HFFc6 (cell line): ENCODE data around the gene HDAC9. TPM values are rescaled to one million over a fixed set of nuclear protein-coding genes. Genes with fewer than 3 reads are reported as not detected.

Source experiments
- DNase-seq: peaks from one replicate; pipeline ENCODE4 v3.0.0-alpha.2; 2018
- H3K27ac Mint-ChIP-seq: 2 replicates; pipeline ENCODE4 v1.8.0; 2020; ENCODE audit warnings: mild to moderate bottlenecking, mixed read lengths
- H3K27me3 Mint-ChIP-seq: 2 replicates; pipeline ENCODE4 v1.8.0; 2021; ENCODE audit warnings: mild to moderate bottlenecking, moderate library complexity, mixed read lengths; ENCODE audit not compliant: insufficient read depth
- H3K36me3 Mint-ChIP-seq: 2 replicates; pipeline ENCODE4 v1.8.0; 2021; ENCODE audit warnings: low read depth, mixed read lengths
- H3K4me1 Mint-ChIP-seq: 2 replicates; pipeline ENCODE4 v1.8.0; 2020; ENCODE audit warnings: low read depth, mixed read lengths
- H3K4me3 Mint-ChIP-seq: 2 replicates; pipeline ENCODE4 v1.8.0; 2020; ENCODE audit warnings: mild to moderate bottlenecking, moderate library complexity, mixed read lengths
- H3K9me3 Mint-ChIP-seq: 2 replicates; pipeline ENCODE4 v1.8.0; 2020; ENCODE audit warnings: mild to moderate bottlenecking, mixed read lengths
- total RNA-seq, 6 experiments: library from RNA; stranded (reverse); fragmentation: NEBNext Ultra II Directional; extraction: Animal tissue kit (Norgen Biotek cat#: 25700); gene quantifications; 2 replicates in 1 of 6; 3 replicates in 5 of 6; pipeline ENCODE4 v1.2.3, GENCODE V29; 2021
- TF ChIP-seq, protein P1 (sequence below): fragments of 200-600 bp; sonication (generic); IDR thresholded peaks from 2 replicates; pipeline ENCODE4 v1.5.0; 2021; ENCODE audit warnings: antibody characterized with exemption, mild to moderate bottlenecking

Gene HDAC9
- total RNA-seq, 6 experiments from 2014 or later: 11.5 to 29.2 (median 13.2) TPM

DNA sequence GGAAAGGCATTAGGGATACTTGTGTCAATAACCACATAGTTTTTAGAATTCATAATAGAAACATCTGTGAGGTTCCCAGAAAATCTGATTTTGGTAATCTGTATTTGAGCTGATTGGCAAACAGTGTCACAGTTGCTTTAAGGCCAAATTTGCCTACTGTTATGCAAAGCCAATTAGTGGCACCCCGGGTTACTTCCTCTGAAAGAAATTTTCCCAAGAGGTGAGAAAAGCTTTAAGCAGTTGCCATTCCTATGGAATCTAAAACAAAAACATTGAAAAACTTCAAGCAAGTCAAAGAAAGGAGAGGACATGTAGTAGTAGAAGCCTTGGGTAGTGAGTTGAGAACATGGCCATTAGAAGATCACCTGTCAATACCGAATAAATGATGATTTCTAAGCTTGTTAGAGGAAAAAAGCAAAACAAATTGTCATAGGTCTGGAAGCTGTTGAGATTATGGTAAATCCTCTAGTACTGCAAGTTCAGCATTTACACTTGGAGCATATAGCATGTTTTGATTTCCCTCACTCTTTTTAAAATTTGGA, 445.1 kb downstream of the HDAC9 start:
- Mint-ChIP-seq H3K4me1 (peaks cover 11% of the 10 kb centered on the region), H3K27ac (no peak overlapping the region), H3K27me3 (no peaks in the 10 kb centered on the region), H3K36me3 (no peaks in the 10 kb centered on the region), H3K9me3 (no peaks in the 10 kb centered on the region), H3K4me3 (no peak overlapping the region)
- TF ChIP-seq, protein P1, sequence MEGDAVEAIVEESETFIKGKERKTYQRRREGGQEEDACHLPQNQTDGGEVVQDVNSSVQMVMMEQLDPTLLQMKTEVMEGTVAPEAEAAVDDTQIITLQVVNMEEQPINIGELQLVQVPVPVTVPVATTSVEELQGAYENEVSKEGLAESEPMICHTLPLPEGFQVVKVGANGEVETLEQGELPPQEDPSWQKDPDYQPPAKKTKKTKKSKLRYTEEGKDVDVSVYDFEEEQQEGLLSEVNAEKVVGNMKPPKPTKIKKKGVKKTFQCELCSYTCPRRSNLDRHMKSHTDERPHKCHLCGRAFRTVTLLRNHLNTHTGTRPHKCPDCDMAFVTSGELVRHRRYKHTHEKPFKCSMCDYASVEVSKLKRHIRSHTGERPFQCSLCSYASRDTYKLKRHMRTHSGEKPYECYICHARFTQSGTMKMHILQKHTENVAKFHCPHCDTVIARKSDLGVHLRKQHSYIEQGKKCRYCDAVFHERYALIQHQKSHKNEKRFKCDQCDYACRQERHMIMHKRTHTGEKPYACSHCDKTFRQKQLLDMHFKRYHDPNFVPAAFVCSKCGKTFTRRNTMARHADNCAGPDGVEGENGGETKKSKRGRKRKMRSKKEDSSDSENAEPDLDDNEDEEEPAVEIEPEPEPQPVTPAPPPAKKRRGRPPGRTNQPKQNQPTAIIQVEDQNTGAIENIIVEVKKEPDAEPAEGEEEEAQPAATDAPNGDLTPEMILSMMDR: no peak
- DNase-seq: no peak

DNA sequence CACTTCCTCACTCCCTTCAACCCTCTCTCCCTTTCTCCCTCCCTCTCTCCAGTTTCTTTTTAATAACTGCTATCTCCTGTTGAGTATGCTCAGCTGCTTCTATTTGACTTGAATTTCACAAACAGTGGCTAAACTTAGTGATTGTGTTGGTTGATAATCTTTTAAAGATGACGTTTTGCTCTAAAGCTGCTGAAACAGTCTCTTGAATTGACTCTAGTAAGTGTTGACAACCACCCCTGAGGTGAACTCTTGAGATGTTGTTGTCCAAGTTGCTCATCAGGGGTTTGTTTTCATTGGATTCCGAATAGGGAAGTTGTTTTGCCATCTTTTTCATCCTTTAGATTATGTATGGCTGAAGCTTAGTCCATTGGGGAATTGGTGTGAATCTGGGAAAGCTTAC, 445.7 kb downstream of the HDAC9 start:
- Mint-ChIP-seq H3K27ac (no peak overlapping the region), H3K4me1 (peaks cover 11% of the 10 kb centered on the region), H3K27me3 (no peaks in the 10 kb centered on the region), H3K9me3 (no peaks in the 10 kb centered on the region), H3K4me3 (no peak overlapping the region), H3K36me3 (no peaks in the 10 kb centered on the region)
- TF ChIP-seq, protein P1: no peak
- DNase-seq: no peak

DNA sequence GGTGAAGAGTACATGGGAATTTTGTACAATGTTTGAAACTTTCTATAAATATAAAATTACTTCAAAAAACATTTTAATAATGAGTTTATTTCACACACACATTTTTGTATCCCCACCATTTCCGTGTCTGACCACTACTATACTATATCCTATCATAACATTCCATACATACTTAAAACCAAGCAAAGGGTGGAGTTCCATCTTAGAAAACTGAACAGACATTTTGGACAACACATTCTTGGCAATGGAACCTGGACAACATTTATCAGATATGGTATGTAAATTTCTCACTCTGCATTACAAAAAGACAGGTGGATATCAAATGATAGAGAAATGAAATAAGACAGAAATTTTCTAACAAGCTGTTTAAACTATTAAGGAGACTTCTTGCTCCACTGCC, 453.0 kb downstream of the HDAC9 start:
- no peak for DNase-seq
- no peak overlapping the region for H3K4me3 Mint-ChIP-seq
- TF ChIP-seq, protein P1: no peak
- H3K36me3 Mint-ChIP-seq: no peaks in the 10 kb centered on the region
- H3K27me3 Mint-ChIP-seq: no peaks in the 10 kb centered on the region
- no peaks in the 10 kb centered on the region for H3K4me1 Mint-ChIP-seq
- H3K9me3 Mint-ChIP-seq: no peaks in the 10 kb centered on the region
- no peak overlapping the region for H3K27ac Mint-ChIP-seq

DNA sequence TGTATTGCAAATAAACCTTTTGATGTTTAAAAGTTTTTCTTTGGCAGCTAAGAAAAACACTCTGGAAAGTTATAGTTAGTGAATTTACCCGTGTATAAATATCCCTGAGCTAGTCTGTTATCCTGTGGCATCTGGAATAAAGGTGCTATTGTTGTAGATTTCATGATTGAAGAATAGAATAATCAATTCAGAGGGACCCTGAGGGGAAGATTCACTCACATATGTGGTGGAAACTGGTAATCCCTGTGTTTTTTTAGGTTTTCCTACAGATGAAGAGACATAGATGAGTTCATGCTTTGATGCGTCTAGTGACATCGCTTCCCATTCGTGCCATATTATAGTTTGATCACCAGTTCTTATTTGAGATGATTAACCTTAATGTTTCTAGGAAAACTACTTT, 457.3 kb downstream of the HDAC9 start:
- TF ChIP-seq, protein P1: no peak
- DNase-seq: no peak
- Mint-ChIP-seq H3K27ac (no peak overlapping the region), H3K4me3 (no peak overlapping the region), H3K9me3 (no peaks in the 10 kb centered on the region), H3K36me3 (no peaks in the 10 kb centered on the region), H3K27me3 (no peaks in the 10 kb centered on the region), H3K4me1 (peaks cover 2% of the 10 kb centered on the region)

DNA sequence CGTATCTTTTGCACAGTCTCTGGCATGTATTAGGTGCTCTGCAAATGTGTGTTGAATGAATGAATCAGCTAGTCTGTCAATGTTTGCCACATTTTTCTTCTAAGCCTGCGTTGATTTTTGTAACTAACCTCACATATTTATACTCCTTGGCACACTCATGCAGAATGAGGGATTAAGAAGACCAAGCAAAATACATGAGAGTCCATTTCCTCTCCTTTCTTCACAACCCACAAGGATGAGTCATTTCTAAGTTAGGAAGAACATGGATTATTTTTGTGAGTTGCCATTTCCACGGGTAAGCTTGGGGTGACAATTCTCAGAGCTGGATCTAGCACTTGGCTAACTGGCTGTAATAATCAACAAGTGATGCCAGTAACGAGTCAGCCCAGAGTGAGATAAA, 463.1 kb downstream of the HDAC9 start:
- Mint-ChIP-seq H3K9me3 (no peaks in the 10 kb centered on the region), H3K4me1 (peaks cover 39% of the 10 kb centered on the region), H3K36me3 (no peaks in the 10 kb centered on the region), H3K27ac (peak overlapping the region; percentile 32; the same call in 1 of the 2 replicates), H3K27me3 (no peaks in the 10 kb centered on the region), H3K4me3 (no peak overlapping the region)
- DNase-seq: peak; percentile 61
- TF ChIP-seq, protein P1: no peak

DNA sequence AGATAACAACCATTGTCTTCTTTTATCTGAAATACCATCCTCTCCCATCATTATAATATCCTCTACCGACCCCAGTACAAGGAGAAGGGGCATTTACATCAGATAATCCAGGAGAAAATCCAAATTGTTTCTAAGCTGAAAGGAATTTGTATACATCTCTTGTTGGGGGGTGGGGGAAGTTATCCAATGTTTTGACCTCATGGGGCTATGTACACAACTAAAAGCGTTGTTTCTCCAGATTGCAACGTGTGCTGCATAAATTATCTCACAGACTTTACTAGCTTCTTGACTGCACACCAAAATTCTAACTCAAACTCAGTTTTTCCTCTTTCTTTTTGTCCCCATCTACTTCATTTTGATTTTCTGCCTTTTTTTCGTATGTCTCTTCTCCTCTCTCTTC, 465.2 kb downstream of the HDAC9 start:
- Mint-ChIP-seq H3K27me3 (no peaks in the 10 kb centered on the region), H3K36me3 (no peaks in the 10 kb centered on the region), H3K4me3 (no peak overlapping the region), H3K4me1 (peaks cover 39% of the 10 kb centered on the region), H3K9me3 (no peaks in the 10 kb centered on the region), H3K27ac (no peak overlapping the region)
- no peak for DNase-seq
- TF ChIP-seq, protein P1: no peak
